Keratinocyte (primary cell): ENCODE measurements around the gene OR13A1.

Experiments used
- EZH2 ChIP-seq: IDR thresholded peaks from one replicate; pipeline ENCODE4 v1.6.1; 2012; ENCODE audit warnings: inconsistent platforms, mild to moderate bottlenecking, low read length, moderate library complexity
- TF ChIP-seq, protein P1 (sequence below), 3 experiments: IDR thresholded peaks in 1 of 3; conservative IDR thresholded peaks in 1 of 3; optimal IDR thresholded peaks in 1 of 3; 2 replicates in 2 of 3; 3 replicates in 1 of 3; pipeline versions ENCODE3 to v1.5.1; 2011; ENCODE audit warnings: low read length in 3 of 3, mild to moderate bottlenecking in 3 of 3, moderate library complexity in 2 of 3, control low read depth in 1 of 3, inconsistent platforms in 1 of 3; ENCODE audit not compliant: insufficient read depth in 2 of 3; ENCODE audit errors: extremely low read depth in 1 of 3

DNA sequence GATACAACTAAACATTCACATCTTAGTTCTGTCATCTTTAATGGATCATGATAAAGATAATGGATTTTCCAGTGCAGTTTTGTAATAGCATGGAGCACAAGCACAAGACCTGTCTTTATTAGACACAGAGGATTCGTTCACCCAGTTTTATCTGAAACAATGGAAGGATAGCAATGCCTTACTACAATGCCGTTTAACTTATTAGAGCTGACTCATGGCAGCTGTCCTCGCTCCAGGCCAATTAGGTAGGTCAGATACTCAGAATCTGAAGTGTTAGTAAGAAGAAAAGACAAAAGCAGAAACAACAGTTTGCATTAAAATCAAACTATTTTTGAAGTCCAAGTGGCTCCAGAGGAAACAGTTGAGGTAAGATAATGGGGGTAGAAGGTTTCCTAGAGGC is 12.8 kb downstream of the OR13A1 start:
- TF ChIP-seq, protein P1, sequence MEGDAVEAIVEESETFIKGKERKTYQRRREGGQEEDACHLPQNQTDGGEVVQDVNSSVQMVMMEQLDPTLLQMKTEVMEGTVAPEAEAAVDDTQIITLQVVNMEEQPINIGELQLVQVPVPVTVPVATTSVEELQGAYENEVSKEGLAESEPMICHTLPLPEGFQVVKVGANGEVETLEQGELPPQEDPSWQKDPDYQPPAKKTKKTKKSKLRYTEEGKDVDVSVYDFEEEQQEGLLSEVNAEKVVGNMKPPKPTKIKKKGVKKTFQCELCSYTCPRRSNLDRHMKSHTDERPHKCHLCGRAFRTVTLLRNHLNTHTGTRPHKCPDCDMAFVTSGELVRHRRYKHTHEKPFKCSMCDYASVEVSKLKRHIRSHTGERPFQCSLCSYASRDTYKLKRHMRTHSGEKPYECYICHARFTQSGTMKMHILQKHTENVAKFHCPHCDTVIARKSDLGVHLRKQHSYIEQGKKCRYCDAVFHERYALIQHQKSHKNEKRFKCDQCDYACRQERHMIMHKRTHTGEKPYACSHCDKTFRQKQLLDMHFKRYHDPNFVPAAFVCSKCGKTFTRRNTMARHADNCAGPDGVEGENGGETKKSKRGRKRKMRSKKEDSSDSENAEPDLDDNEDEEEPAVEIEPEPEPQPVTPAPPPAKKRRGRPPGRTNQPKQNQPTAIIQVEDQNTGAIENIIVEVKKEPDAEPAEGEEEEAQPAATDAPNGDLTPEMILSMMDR (optimal IDR thresholded peaks at IDR 0.05 in 1 of 3, IDR thresholded peaks at IDR 0.05 in 1 of 3, conservative IDR thresholded peaks at IDR 0.05 in 1 of 3; ENCODE audit: extremely low read depth in 1 of 3, insufficient read depth in 2 of 3, low read length in 3 of 3) = no peak
- TF ChIP-seq EZH2 = no peak
